Fibroblast of upper back skin (primary cell): ENCODE measurements around the gene TNS1.

Experiments used
- DNase-seq: peaks from one replicate; pipeline ENCODE4 v3.0.0-alpha.2; 2013

TNS1 gene

DNA sequence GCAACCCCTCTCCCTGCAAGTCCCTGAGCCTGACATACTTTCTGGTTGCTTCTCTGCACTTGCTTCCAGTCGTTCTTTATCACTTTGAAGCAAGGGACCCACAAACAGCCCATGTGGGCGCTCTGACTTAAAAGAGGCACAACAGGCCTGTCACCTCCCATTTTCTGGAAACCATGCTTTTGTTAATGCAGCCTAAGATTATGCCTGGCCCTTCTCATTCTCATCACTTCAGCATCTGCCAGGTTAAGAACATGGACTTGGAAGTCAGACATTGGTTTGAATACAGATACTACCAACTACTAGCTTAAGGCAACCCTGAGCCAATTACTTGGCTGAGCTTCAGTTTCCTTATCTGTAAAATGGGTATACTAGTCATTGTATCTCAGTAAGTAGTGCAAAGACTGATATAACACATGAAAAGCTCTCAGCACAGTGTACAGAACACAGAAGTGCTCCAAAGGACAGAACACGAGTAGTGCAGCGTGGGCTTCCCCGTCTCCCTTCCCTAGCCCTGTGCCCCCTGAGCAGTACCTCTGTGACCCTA lies 141.4 kb downstream of the TNS1 start:
- DNase-seq = no peak

DNA sequence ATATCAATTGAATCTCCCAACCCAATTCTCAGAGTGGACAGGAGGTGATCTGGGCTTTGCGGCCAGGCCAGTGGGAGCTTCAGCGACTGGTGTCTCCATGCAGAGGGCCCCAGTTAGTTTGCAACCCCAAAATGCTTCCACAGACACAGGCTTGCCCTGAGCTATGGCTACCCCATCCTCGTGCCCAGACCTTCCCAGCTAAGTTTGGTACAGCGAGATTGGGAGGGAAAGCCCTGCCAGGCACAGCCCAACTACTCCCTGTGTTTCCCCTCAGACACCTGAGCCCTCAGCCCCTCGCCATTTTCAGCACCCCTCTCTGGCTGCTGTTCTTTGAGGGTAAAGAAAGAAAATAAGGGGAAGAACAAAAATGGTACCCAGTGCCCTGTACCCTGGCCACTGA lies 142.9 kb downstream of the TNS1 start:
- DNase-seq = no peak

DNA sequence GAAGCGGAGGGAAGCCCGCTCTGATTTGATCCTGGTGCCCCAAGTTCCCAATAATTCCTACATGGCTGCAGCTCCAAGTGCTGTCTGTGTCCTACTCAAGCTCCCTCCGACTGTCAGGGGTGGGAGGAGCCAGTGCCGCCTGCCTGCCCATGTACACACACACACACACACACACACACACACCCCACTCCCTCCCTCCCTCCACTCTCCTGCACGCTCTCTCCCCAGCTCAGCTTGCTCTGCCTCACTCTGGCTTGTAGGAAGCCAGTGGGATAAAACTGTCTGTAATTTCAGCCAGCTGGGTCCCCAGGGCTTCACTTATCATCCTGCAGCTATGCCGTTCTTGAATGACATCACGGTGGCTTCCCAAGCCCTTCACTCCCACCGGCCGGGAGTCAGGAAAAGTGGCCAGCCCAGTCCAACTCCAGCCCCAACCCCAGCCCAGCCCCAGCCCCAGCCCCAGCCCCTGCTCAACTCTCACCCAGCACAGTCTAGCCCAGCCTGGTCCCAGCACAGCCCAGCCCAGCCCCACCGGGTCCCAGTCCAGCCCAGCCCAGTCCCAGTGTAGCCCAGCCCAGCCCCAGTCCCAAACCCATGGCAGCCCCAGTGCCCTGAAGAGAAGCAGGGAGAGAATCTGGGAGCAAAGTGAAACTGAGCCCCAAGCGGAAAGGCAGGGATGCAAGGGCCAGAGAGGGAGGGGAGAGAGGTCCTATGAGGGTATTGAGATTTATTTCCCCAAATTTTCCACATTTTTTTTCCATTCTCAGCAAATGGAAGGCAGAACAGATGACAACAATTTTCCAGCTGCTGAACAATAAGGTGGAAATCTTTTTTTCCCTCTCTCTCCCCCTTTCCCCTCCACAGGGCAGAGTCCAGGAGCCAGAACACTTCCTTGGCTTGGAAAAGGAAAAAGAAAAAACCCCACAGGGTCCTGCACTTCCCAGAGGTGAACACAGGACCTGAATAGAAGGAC lies 144.0 kb downstream of the TNS1 start:
- DNase-seq = peak; percentile 98

DNA sequence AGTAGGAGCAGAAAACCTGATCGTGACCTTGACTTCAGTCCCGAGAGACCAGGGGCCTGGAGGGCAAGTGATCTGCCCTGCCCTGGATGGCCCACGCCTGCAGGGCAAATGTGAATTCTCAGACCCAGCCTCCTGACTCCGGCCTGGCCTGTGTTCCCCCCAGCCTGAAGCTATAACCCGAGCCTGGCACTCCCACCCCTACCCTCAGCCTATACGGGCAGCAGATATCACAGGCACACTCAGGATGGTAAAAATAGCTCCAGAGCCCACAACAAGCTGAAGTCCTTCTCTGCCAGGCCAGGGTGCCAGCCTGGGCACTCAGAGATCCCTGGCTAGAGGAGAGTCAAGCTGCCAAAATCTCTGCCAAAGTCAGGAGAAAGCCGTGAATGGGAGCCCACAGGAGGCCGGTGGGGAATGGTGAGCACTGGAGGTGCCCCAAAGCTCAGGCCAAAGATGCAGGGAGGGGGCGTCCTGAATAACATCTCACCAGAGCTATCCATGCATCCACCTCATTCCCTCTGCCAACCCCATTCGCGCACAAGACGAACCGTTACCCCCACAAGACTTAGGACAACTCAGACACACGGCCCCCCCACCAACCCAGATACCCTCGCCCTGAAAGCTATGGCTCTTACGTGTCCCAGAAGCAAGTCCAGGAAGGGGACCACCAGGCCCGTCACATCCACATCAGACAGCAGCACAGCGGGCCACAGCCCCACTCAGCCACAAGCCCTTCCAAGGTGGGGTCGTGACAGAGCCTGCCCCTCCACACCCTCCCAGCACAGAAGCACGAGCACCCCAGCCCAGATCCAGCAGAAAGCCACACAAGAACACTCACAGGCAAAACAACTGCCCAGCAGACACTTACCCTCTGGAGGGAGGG lies 144.9 kb downstream of the TNS1 start:
- no peak for DNase-seq

DNA sequence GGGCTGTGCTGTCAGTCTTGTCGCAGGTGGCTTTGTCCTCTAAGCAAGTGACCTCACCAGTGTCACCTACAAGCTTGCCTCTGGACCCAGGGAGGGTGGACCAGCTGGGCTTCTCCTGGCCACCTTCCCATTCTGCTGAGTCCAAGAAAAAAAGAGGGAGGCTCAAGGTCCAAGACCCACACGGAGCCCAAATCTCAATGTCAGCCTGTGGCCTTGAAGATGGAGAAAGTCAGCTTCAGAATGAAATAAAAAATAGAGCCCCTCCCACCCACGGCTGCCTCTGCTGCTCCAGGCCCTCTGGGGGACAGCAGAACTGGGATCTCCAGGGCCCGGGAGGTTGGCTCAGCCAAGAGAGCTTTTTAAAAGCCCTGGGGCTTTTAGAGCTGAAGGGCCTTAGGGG lies 145.9 kb downstream of the TNS1 start:
- DNase-seq = no peak

DNA sequence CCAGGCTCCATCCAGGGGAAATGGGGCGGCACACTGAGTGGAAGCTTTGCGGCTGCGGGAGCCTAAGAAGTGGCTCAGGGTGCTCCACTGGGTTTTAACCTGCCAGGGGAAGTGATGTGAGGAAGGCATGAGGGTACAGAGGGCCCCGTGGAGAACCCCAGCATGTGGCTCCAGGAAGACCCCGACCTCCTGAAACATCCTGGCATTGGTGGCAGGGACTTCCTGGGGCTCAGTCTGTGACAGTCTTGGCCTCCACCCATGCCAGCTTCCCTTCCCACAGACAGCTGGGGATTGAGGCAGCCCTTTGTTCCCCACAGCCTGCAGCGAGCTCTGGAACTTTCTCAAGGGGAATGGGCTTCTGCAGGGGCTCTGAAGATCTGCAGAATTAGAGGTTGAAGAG lies 146.6 kb downstream of the TNS1 start:
- no peak for DNase-seq

DNA sequence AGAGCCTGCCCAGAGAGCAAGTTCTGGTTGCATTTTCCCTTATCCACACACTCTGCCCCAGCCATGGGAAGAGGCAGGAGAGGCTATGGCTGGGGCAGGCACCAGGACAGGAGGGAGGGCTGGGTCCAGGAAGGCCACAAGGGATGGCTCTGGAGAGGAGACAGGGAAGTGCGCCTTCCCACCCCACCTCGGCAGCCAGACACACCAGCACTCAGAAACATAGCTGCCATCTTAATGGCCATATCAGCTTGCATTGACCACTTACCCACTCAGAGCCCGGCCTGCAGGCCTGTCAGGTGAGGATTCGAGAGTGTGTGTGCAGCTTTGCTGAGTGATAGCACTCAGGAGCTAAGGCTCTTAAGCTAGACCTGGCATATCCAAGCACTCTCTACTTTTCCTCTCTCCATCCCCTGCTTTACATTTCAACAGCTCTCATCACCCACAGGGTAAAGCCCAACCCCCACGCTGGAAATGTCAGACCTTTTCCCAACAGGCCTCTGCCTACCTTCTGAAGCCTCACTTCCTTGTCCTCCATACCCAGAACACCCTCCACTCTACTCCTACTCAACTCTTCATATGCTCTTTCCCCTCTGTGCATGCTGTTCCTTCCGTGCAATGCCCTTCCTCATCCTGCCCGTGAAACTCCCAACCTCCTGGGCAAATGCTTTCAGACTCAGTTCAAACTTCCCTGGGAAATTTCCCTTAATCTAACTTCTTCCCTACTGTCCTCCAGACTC lies 147.9 kb downstream of the TNS1 start:
- no peak for DNase-seq

DNA sequence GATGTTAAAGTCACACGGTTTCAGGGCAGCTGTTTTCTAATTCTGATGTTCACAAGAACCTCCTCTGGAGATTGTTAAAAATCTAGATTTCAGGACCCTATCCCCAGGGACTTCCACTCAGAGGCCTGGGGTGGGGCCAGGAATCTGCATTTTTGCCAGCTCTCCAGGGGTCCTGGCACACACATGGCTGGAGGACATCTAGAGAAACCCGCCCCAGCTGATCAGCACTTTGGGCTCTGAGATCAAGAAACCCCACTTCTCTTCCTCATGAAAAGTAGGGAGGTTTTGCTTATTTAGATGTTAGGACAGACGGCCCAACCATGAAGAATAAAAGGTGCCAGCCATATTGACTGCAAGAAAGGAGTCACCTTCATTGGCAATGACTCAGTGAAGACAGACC lies 148.8 kb downstream of the TNS1 start:
- no peak for DNase-seq

DNA sequence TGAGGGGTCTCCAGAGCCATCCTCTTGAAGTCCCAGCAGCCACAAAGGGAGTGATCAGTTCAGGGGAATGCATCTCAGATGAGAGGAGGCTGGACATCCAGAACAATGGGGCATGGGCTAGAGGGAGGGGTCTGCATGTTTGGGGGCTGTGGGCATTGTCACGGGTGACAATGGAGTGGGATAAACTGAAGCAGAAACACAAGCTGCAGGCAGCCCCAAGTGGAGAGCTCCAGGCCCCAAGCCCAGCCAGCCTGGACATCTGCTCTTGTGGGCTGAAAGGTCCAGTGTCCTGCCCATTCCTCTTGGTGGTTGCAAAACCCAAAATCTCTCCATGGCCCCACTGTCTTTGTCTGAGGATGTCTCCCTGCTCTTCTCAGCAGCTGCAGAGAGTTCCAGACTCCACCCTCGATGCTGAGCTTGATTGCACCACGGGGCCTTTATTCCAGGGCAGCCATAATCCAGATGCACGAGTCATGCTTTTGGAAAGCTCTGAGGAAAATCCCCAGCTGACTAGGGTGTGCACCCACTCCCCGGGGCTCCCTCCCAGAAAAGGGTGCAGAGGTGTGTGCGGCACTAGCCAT lies 149.4 kb downstream of the TNS1 start:
- peak; percentile 53 for DNase-seq

DNA sequence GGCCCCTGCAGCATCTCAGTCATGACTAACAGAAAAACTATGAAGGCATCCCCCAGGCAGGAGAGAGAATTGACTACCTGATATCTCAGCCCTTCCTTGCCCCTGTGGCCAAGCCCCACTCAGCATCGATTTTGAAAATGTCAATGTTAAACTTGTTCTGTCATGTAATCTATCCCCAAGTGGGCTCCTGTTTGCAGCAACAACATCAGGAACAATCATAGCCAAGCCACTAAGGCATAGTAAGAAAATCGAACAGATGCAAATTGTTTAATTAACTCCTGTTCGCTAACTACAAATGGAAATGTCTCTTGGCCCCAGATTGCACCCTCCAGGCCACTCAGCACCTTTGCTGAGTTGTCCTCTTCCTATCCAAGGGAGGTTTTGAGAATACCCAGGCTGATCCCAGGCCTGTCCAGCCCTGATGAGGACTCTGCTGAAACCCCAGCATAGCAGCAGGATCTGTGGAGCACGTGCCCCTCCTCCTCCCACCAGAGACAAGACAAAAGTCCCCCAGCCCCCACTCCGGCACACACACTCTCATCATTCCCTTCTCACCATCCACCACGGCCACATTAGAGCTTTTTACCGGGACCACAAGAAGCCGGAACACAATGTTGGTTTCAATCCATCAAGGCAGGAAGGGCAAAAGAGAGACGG lies 150.1 kb downstream of the TNS1 start:
- peak; percentile 39 for DNase-seq

DNA sequence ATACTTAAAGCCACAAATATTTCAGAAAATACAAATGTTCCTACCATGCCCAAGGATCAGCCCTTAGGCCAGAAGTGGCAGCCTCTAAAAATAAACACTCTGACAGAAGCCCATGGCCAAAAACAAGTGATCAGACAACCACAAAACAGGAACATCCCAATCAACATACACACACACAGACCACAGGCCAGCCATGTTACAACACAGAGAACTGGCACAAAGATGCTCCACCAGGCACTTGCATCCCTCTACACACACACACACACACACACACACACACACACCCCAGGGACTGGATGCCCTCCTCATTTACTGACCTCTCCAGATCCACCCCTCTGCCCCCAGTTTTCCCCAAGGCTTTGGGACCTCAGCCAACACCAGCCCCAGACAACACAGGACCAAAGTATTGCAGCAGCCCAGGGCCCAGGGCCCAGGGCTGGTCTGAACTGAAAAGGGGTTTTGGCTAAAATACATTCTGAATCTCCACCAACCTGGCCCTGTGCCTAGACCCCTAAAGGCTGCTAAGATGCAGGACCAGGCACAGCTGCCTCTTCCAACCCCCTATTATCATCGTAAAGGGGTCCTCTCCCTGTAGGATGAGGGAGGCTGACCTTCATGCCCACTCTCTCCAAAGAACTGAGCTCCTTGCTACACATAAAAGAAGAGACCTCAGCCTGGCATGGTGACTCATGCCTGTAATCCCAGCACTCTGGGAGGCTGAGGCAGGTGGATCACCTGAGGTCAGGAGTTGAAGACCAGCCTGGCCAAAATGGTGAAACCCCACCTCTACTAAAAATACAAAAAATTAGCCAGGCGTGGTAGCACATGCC lies 151.4 kb downstream of the TNS1 start:
- DNase-seq = peak; percentile 42

DNA sequence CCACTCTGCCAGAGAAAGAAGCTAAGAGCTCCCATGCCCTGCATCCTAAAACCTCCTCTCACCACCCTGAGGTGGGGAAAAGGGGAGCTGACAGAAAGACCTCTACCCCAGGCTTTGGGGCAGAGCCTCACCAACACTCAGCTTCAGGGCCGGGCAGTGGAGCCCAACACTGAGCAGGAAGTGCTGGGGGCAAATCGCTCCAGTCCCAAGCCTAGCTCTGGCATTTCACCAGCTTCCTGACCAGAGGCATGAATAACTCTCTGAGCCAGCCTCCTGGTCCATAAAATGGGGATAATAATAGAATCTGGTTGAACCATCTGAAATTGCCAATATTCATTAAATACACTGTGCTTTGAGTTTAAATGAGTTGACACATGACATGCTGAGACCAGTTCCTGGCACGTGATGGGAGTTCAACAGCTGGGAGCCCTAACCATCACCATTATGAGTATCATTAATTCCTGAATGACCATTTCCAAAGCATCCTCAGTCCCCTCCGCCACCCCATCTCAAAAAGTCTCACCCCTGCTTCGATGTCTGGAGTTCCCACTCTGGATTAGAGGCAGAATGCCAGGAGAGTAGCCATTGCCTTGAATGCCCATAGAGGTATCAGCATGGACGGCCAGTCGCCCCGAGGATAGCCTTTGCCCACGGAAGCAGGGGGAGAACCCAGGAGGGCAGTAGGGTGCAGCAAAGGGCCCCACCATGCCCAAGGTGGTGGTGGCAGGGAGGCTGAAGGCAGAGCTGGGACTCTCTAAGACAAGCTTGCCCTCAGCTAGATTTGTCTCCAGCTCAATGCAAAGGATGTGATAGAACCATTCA lies 153.4 kb downstream of the TNS1 start:
- DNase-seq = no peak

DNA sequence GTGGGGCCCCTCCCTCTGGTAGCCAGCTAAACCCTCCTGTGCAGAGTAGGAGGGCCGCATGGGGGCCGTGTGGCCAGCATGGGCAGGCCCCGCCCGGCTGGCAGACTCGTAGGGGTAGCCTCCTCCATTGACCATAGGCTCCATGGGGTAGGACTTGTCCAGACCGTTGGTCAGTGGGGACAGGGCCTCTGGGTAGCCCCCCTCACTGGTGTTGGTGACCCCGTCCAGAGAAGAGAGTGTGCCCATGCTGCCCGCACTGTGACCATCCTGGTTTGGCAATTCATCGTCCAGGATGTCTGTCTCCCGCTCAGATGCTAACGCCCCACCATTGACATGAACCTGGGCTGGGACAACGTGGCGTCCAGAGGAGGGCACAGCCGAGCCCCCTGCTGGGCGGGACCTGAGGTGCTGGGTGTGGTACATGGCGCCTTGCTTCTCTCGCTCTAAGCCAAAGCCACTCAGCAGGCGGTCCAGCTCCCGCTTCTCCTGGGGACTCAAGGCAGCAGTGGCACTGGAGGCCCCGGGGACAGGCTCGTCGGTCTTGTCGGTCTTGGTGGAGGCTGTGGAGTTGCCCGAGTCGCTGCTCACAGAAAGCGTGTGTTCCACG lies 154.3 kb downstream of the TNS1 start:
- no peak for DNase-seq

DNA sequence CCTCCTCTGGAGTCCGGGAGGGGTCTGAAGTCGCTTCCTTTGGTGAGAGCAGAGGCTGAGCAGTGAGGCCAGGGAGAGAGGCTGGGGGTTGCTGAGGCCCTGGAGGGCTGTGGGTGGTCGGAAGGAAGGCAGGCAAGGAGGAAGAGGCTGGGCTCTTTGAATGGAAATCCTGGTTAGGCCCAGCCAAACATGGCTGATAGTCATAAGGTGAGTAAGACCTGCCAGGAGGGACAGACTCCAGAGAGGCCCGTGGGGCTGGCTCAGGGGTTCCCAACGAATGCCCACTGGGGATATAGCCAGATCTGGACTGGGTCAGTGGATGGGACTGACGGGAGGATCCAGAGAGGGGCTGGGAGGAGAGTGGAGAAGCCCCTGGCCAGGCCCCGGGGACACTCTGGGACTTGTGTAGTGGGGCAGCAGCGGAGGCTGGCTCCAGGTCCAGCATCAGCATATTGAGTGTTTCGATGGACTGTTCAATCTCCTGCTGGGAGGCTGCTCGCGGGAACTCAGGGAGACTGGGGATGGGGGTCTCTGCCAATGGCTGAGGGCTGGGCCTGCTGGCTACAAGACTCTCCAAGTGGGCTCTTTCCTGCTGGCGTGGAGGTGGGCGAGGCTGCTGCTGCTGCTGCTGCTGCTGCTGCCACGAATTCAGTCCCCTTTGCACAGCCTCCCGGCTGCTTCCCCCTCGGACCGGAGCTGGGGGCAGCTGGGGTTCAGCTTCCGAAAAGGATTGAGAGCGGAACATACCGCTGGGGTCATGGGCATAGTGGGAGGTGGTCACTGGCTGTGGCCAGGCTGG lies 155.0 kb downstream of the TNS1 start:
- DNase-seq = no peak

DNA sequence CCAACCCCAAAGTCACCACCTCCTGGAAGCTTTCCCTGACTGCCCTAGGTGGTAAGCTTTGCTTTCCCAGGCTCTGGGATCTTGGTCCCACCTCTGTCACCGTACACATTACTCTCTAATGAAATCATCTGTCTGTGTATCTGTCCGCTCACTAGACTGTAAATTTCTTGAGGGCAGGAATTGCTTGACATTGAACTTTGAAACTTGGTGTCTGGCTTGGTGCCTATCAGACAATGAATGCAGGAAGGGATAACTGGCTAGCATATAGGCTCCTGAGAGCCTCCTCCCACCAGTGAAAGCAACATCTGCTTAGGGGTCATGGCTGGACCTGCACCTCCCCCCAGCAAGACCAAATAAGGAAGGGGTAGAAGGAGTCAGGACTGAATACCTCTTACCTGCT lies 155.7 kb downstream of the TNS1 start:
- no peak for DNase-seq

DNA sequence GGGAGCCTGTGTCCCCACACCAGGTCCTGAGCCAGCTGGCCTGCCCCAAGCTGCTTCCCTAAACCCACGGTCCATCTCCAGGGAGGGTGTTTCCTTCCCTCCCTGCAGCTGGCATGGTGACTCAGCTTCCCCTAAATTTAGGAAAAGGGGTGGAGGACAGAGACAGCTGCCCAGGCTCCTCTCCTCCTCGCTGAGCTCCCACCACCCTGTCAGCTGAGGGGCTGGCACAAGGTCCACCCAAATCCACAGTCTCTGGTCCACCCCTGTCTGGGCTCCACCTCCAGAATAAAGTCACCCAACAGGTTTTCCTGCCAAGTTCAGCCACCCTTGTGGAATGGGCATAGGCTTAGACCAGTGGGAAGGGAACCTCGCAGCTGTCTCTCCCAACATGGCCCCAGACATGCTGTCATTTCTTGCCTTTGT lies 156.5 kb downstream of the TNS1 start:
- DNase-seq = no peak

DNA sequence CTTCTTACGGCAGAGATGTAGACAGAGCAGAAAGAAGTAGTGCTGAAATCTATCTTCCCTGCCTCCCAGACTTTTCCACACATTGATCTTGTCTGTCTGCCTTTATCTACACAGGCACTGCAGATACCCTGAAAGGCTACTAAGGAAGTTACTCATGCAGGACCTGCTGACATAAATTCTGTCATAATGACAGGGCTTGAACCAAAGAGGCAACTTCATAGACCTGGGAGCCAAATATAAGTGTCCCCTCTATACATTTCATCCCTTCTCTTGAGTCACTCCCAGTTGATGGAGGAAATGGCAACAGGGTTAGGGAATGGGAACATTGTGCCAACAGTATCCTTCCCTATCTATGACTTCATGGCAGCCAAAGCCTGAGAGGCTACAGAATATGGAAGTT lies 157.5 kb downstream of the TNS1 start:
- no peak for DNase-seq

DNA sequence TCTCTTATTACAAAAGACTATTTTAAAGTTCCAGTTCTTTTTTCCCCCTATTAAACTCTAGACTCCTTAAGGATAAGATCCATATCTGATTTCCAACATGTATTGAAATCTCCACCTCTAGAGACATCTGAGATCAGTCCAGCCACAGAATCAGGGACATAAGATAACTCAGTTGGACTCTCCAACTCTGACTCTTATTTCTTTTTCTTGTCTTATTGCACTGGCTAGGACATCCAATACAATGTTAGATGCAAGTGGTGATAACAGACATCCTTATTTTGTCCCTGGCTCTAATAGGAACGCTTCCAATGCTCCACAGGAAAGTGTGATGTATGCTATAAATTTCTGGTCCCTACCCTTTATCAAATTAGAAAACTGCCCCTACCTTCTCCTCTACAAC lies 158.1 kb downstream of the TNS1 start:
- no peak for DNase-seq

DNA sequence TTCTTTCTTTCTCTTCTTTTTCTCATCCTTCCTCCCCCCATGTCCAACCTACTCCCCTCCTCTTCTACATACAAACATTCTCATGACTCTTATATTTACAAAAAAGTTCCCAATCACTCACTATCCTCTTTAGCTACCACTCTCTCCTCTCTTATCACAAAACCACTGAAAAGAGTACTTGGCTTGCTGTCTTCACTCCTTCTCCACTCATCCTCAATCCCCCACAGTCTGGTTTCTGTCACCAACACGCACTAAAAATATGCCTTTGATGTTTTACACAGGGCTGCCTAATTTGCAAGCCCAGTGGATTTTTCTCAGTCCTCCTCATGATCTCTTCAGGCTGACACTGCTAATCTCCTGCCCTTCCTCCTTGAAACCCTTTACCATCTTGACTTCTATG lies 159.5 kb downstream of the TNS1 start:
- no peak for DNase-seq
